NOMO-1 treated with dmso at 0.1 percent for 144 hours (cell line): ENCODE results near the gene IL1B.
A peak's percentile ranks its signal among the peaks of the same experiment; 100 is the strongest.
"Not testable (repeated sequence)": the region's sequence is repeated elsewhere in the genome, so short reads cannot be mapped to it uniquely, and the experiment has no call there.

Experiments used
- DNase-seq: peaks from one replicate; lab custom pipeline; 2025; ENCODE audit not compliant: unreplicated experiment; lab: John Stamatoyannopoulos, UW

The IL1B gene

GRCh38 chr2:112850588-112850987 is 14.0 kb upstream of the IL1B start:
- DNase-seq: no peak

DNA sequence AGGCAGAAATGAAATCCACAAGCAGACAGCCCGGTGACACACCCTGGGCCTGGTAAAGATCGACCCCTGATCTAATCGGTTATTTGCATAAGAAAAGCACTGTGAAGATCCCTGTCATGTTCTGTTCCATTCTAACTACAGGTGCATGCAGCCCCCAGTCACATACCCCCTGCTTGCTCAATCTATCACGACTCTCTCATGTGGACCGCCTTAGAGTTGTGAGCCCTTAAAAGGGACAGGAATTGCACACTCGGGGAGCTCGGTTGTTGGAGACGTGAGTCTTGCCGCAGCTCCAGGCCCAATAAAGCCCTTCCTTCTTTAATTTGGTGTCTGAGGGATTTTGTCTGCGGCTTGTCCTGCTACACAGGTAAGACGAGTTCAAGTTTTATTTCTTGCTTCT is 13.4 kb upstream of the IL1B start:
- DNase-seq: no peak

- DNase-seq: no peak
Measured at GRCh38 chr2:112848833-112849232, 12.3 kb upstream of the IL1B start.

DNA sequence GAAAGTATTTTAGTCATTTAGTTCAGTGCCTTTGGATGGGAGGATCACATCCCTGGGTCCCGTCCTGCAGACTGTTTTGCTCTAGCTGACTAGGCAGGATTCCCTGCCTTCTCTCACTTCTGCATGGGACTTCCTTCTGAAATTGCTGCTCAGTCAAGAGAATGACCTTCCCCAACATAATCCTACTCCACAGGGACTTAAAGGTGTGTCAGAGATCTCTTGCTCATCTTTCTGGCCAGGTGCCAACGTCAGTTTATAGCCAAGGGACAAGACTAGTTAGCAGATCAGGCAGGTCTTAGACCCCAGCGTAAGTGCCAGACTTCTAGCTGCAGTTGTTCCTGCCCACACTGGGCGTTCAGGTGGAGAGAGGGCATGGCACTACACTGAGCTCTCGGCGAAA is 9.5 kb upstream of the IL1B start:
- no peak for DNase-seq

DNA sequence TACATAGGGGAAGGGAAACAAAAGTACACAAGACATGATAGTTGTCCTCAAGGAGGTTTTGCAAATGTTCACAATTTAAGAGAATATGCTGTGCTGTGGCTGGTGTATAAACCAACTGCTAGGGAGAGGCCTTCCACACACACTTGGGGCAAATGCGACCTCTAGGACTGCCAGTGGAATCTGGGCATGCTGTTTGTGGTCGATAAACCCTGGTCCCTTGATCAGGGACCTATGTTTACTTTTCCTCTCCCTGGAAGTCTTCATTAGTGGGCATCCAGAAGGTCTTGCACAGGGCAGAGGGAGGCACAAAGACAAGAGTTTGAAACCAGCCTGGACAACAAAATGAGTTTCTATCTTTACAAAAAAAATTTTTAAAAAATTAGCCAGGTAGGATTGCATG is 7.3 kb upstream of the IL1B start:
- DNase-seq: no peak

DNA sequence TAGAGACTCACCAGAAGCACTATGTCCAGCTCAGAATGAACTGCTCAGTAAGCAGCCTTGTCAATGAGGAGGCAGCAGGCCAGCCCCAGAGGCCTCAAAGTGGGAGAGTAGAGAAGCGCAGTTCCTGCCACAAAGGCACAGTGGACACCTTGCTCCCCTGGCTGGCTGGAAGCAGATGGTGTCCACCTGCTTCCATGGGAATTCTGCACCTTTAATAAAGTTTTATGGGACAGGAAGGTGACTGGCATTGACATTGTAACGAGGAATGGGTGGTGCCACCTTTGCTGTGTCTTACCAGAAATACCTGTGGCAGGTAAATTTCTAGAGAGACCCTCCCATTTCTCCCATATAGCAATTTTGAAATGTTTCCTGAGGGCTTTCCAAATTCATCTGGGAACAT is 6.7 kb upstream of the IL1B start:
- no peak for DNase-seq

DNA sequence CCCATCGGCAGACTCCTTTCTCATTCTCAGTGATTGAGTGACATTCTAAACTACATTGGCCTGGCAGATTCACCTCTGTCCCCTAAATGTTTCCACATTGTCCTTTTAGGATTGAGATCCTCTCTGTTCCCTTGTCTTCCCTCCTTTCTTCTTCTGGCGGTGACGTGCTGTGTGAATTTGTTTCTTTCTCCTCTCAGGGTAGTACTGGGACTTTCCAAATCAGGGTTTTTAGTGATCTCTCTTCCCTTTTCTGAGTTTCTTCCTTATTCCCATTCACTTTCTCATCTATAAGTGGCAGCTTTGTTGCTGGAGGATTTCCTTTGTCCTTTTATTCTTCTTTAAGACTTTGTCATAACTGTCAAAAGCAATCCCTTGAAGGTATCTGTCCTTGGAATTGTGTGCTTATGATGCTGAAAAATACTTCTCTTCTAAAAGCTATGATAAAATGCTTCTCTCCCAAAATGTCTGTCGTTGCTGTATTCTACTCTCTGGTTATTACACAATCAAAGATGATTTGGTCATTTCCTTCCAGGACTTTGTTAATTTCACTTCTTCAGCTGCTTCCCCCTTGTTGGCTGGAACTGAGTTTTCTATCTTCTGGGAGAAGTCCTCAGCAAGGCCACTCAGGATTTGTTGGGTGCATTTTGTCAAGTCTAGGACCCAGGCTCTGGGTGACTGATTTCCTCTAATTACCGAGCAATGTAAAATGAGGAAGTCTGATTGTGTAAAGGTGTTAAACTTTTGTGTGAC is 4.9 kb upstream of the IL1B start:
- peak; percentile 67 for DNase-seq

DNA sequence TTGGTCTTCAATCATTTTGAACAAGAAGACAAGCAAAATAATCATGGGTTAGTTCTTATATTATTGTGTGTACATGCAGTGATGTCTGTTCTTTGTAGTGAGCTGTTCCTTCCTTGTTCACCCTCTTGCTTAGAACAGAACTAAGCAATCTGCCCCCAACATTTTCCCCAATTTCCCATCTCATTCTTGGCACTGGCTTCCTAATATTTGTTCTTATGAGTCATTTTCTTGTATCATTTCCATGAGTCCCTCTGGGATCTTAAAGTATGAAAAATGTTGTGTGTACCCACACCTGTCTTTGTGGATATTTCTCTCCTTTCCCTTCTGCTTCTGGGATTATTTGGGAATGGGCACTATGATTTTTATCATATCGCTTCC is 3.5 kb upstream of the IL1B start:
- DNase-seq: no peak

DNA sequence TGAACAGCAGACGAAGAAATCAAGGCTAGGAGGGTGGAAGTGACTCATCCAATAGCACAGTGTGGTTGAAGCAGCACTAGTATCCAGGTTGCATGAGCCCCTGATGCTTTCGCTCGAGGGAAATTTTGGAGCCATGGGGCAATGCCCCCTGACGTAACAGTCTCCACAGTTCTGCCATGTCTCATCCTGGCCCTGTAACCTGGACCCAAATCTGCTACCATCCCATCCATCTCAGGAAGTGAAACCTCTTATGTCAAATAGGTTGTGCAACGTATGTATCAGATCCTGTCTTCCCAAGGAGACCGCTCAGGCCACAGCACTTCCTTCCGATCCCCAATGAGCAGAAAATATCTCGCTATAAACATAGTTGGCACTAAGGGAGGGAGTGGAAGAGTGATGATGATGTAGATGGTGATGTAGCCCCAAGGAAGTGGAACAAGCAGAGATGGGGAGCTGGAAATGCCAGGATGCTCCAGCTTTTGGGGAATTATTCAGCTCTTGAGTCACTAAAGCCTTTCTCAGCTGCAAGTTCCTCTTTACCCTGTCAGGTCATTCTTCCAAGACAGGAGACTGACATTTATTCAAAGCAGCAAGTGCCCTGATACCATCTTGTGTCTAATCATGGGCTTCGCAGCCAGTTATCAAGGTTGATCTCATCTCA is 3.0 kb upstream of the IL1B start:
- DNase-seq: peak; percentile 70

DNA sequence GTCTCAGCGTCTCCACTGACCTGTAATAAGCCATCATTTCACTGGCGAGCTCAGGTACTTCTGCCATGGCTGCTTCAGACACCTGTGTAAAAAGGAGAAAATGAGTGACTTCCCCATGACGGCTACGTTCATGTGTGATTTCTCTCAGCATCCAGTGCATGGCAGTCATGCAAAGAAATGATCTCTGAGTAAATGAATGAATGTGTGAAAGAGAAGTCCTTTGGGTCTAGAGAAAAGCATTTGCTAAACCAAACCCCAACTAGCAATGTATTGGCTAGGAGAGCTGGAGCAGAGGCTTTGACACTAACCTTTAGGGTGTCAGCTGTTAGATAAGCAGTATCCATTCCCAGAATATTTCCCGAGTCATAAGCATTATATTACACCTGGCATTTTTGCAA is 417 bp downstream of the IL1B start:
- no peak for DNase-seq

GRCh38 chr2:112835536-112836162 is 930 bp downstream of the IL1B start:
- DNase-seq: no peak

DNA sequence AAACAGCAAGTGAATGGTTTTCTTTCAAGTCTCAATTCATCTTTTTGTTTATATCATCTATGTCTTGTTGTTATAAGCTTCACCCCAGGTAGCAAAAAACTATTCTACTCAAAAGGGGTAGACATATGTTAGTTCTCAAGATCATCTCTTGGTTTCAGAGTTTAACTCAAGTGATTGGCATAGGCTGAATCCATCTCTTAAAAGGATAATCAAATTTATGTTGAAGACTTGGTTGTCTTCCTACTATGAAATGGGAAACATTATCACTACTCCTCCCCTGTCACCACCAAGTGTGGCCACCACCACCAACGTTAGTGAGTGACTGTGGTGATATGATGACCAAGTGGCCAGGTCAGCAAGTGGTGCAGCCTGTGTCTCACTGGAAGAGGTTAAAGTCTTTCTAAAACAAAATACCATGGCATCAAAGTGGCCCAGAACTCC is 1.5 kb downstream of the IL1B start:
- DNase-seq: no peak

GRCh38 chr2:112834396-112835037 is 2.1 kb downstream of the IL1B start:
- DNase-seq: no peak

DNA sequence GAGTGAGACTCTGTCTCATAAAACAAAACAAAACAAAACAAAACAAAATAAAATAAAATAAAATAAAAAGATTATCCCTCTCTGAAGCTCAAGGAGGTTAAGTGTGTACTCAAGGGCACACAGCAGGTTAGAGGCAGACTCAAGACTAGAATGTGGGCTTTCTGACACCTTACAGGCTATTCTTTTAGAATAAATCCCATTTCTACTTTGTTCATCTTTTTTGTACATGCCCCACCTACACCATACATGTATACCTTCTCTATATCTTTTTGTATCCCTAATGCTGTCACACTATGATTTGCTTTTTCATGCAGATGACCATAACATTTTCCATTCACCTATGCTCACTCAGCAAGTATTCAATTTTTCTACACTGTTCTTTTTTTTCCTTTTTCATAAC is 2.6 kb downstream of the IL1B start:
- no peak for DNase-seq

DNA sequence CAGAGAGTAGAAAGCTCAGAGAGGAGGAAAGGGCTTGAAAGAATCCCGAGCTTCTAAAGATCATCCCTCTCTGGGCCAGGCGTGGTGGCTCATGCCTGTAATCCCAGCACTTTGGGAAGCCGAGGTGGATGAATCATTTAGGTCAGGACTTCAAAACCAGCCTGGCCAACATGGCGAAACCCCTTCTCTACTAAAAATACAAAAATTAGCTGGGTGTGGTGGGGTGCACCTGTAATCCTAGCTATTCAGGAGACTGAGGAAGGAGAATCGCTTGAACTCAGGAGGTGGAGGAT is 3.0 kb downstream of the IL1B start:
- not testable (repeated sequence) for DNase-seq

DNA sequence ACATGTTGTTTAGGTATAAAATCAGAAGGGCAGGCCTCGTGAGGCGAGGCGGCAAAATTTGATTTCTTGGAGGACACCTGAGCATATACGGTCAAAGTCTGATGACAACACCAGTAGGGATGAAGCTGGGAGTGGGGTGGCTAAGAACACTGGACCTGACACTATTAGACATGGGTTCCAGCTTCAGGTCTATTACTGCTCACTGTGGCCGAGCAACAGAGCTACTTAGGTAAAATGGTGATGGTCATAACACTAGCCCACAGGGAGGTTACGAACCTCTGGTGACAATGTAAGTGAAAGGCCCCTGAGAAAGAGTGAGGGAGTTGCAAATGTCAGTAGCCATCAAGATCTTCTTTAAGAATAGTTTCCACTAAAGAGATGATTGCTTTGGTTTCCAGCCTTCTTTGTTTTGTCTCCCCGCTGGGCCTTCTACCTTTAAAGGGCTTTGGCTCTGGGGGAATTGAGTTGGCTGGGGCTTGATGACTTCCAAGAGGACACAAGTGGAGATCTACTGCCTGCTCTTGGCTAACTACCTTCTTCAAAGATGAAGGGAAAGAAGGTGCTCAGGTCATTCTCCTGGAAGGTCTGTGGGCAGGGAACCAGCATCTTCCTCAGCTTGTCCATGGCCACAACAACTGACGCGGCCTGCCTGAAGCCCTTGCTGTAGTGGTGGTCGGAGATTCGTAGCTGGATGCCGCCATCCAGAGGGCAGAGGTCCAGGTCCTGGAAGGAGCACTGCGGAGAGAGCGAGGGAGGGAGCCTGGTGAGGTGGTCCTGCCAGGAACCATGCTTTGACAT is 3.5 kb downstream of the IL1B start:
- DNase-seq: no peak

DNA sequence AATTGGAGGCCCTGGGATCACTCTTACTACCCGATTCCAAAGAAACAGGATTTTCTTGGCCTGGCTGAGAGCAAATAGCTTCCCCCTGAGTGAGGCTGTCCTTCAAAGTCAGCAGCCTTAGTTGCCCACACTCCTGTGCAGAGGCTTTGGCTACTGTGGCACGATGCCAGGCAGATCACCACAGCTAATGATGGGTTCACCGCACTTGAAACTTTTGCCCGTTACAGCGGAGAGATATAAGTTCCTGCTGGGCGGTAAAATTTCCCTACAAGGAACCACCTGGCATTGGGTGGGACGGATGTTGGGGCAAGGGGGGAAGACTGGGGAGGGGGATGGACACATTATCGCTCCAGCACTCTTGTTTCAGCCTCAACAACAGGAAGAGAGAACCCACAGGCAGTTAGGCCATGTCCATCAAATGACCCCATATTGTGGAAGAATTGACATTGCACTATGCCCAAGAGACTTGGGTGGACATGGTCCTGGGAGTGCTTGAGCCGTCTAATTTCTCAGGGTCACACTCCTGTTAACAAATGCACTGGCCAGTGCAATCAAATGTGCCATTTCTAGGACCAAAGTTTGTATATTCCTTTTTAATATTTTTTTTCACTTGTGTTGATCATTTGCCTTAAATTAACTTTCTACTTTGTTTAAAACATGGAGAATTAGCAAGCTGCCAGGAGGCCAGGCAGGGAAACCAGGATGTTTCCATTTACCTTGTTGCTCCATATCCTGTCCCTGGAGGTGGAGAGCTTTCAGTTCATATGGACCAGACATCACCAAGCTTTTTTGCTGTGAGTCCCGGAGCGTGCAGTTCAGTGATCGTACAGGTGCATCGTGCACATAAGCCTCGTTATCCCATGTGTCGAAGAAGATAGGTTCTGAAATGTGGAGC is 4.4 kb downstream of the IL1B start:
- no peak for DNase-seq

- no peak for DNase-seq
Measured at GRCh38 chr2:112831513-112831845, 5.1 kb downstream of the IL1B start.

- DNase-seq: no peak
Measured at GRCh38 chr2:112830682-112831512, 5.7 kb downstream of the IL1B start.
